PC-9 (cell line): ENCODE results near the gene OR8K5.

Source experiments
- CTCF ChIP-seq: fragments of 200-600 bp; sonication (generic); conservative IDR thresholded peaks from 2 replicates; pipeline ENCODE4 v1.6.1; 2017; ENCODE audit warnings: mixed run types, antibody characterized with exemption, mild to moderate bottlenecking, moderate library complexity
- EZH2 ChIP-seq: fragments of 200-600 bp; sonication (generic); IDR thresholded peaks from 2 replicates; pipeline ENCODE4 v1.8.0; 2017; ENCODE audit warnings: antibody characterized with exemption, low read depth

- TF ChIP-seq CTCF: no peak
- TF ChIP-seq EZH2: no peak
Measured at GRCh38 chr11:56152333-56152732, 7.8 kb downstream of the OR8K5 start.
